PC-3 (cell line): ENCODE results near the gene MXI1. TPM values are rescaled to one million over a fixed set of nuclear protein-coding genes. Genes with fewer than 3 reads are reported as not detected.

ENCODE experiments used
- ATAC-seq: fragments of 200-7000 bp; cut with Tn5 transposase; 2 replicates; pipeline ENCODE4 v1.9.1; 2020; ENCODE audit warnings: mild to moderate bottlenecking, moderate library complexity
- BruUV-seq: library from RNA; stranded (reverse); fragments of 400-500 nt; replicated peaks from 2 replicates; lab custom pipeline; 2021; lab: Mats Ljungman, UMichigan
- CTCF ChIA-PET: fragments of 300-600 bp; sonication (Branson Sonifier 250); formaldehyde crosslinking; loops from one replicate; lab custom pipeline; 2022; ENCODE audit warnings: antibody characterized with exemption; lab: Charles Lee
- POLR2A ChIA-PET: fragments of 300-600 bp; sonication (Branson Sonifier 250); formaldehyde crosslinking; loops from one replicate; lab custom pipeline; 2022; ENCODE audit warnings: antibody characterized with exemption; ENCODE audit not compliant: unreplicated experiment; lab: Charles Lee
- DNase-seq: peaks from one replicate; pipeline ENCODE4 v3.0.0-alpha.2; 2015
- H2AFZ ChIP-seq: fragments of 300-600 bp; sonication (generic); 2 replicates; pipeline ENCODE4 v1.6.0; 2016; ENCODE audit warnings: antibody characterized with exemption, low read length
- H3F3A ChIP-seq: fragments of 300-600 bp; sonication (generic); one replicate; pipeline ENCODE4 v1.6.0; 2017; ENCODE audit warnings: antibody characterized with exemption, low read length, control low read depth, mild to moderate bottlenecking; ENCODE audit not compliant: unreplicated experiment
- H3K27ac ChIP-seq: fragments of 300-600 bp; sonication (generic); 2 replicates; pipeline ENCODE4 v1.5.1; 2016; ENCODE audit warnings: mild to moderate bottlenecking, low read length
- H3K27me3 ChIP-seq: fragments of 300-600 bp; sonication (generic); 2 replicates; pipeline ENCODE4 v1.6.1; 2016; ENCODE audit warnings: low read length, mixed read lengths
- H3K36me3 ChIP-seq: fragments of 300-600 bp; sonication (generic); 2 replicates; pipeline ENCODE4 v1.6.1; 2016; ENCODE audit warnings: low read depth, mixed run types, low read length, mixed read lengths
- H3K4me1 ChIP-seq: fragments of 300-600 bp; sonication (generic); 2 replicates; pipeline ENCODE4 v1.5.1; 2016; ENCODE audit warnings: low read length; ENCODE audit not compliant: insufficient read depth
- H3K4me2 ChIP-seq: fragments of 300-600 bp; sonication (generic); 2 replicates; pipeline ENCODE4 v1.6.0; 2016; ENCODE audit warnings: low read length
- H3K4me3 ChIP-seq: fragments of 300-600 bp; sonication (generic); 2 replicates; pipeline ENCODE4 v1.5.1; 2016; ENCODE audit warnings: mild to moderate bottlenecking, low read length, mixed read lengths
- H3K79me2 ChIP-seq: fragments of 300-600 bp; sonication (generic); 2 replicates; pipeline ENCODE4 v1.6.1; 2017; ENCODE audit warnings: low read length, mixed read lengths
- H3K9ac ChIP-seq: fragments of 300-600 bp; sonication (generic); 2 replicates; pipeline ENCODE4 v1.6.0; 2016; ENCODE audit warnings: mild to moderate bottlenecking, low read length
- H3K9me2 ChIP-seq: fragments of 300-600 bp; sonication (generic); replicated peaks from 2 replicates; pipeline ENCODE4 v1.6.1; 2016; ENCODE audit warnings: mixed run types, low read length, mixed read lengths
- H3K9me3 ChIP-seq: fragments of 300-600 bp; sonication (generic); 2 replicates; pipeline ENCODE4 v1.6.1; 2016; ENCODE audit warnings: low read length, mixed read lengths
- H4K20me1 ChIP-seq: fragments of 300-600 bp; sonication (generic); 2 replicates; pipeline ENCODE4 v1.6.1; 2016; ENCODE audit warnings: low read length, mixed read lengths
- EZH2 ChIP-seq: fragments of 300-600 bp; sonication (generic); IDR thresholded peaks from one replicate; pipeline ENCODE4 v1.6.1; 2017; ENCODE audit warnings: antibody characterized with exemption, mild to moderate bottlenecking, low read length; ENCODE audit not compliant: unreplicated experiment
- EZH2phosphoT487 ChIP-seq: fragments of 300-600 bp; sonication (generic); IDR thresholded peaks from 2 replicates; pipeline ENCODE4 v1.6.1; 2018; ENCODE audit warnings: mild to moderate bottlenecking, antibody characterized with exemption, low read length, borderline replicate concordance
- intact Hi-C: fragments of 100-400 bp; cut with micrococcal nuclease; formaldehyde crosslinking; loops from 2 replicates; pipeline ENCODE4 v1.9.0; 2023
- total RNA-seq: library from RNA; depleted of rRNA; stranded (reverse); fragments of >200 nt; gene quantifications from 2 replicates; pipeline ENCODE4 v1.2.3, GENCODE V29; 2014
- TF ChIP-seq, protein P1 (sequence below): fragments of 300-600 bp; sonication (generic); conservative IDR thresholded peaks from 2 replicates; pipeline ENCODE4 v1.5.1; 2017; ENCODE audit warnings: antibody characterized with exemption, low read depth, mild to moderate bottlenecking, low read length

MXI1 gene
- total RNA-seq, 1 experiment from 2014 or later: 18.0 TPM

DNA sequence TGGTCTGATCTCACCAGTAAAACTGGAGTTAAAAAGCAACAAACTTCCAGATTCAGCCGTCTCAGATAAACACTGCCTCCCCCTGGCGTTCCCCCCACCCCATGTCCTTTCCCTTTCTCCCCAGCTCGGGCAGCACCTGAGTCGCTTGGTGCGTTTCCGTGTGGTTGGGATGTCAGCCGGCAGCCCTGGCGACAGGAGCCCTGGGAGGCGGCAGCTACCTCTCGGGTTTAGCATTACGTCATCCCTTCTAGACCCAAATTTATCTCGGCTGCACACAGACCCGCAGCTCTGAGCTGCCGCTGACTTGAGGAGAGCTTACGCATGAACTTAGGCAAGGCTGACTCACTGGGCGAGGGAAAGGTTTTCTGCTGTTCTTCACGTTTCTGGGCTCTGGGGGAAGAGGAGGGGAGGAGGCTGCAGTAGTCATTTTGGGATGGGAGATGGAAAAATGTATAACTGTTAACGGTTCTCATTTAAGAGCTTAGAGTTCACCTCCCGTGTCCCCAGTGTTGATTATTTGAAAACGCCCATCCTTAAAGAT lies 14.4 kb downstream of the MXI1 start:
- no peaks in the 10 kb centered on the region for H3K9me3 ChIP-seq
- ChIA-PET CTCF (no interaction called here), POLR2A (no interaction called here)
- no peak for ATAC-seq
- no peak overlapping the region for H3K27ac ChIP-seq
- H3K36me3 ChIP-seq: no peaks in the 10 kb centered on the region
- no peaks in the 10 kb centered on the region for H4K20me1 ChIP-seq
- H3F3A ChIP-seq: no peaks in the 10 kb centered on the region
- H3K79me2 ChIP-seq: no peaks in the 10 kb centered on the region
- H3K9ac ChIP-seq: no peak overlapping the region
- no peak for DNase-seq
- TF ChIP-seq EZH2: no peak
- TF ChIP-seq, protein P1, sequence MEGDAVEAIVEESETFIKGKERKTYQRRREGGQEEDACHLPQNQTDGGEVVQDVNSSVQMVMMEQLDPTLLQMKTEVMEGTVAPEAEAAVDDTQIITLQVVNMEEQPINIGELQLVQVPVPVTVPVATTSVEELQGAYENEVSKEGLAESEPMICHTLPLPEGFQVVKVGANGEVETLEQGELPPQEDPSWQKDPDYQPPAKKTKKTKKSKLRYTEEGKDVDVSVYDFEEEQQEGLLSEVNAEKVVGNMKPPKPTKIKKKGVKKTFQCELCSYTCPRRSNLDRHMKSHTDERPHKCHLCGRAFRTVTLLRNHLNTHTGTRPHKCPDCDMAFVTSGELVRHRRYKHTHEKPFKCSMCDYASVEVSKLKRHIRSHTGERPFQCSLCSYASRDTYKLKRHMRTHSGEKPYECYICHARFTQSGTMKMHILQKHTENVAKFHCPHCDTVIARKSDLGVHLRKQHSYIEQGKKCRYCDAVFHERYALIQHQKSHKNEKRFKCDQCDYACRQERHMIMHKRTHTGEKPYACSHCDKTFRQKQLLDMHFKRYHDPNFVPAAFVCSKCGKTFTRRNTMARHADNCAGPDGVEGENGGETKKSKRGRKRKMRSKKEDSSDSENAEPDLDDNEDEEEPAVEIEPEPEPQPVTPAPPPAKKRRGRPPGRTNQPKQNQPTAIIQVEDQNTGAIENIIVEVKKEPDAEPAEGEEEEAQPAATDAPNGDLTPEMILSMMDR: no peak
- no peak for TF ChIP-seq EZH2phosphoT487
- no TSS peak for BruUV-seq
- no peaks in the 10 kb centered on the region for H3K9me2 ChIP-seq
- H3K4me3 ChIP-seq: no peak overlapping the region
- intact Hi-C loops: no loop called here
- no peak overlapping the region for H2AFZ ChIP-seq
- H3K4me1 ChIP-seq: no peaks in the 10 kb centered on the region
- H3K27me3 ChIP-seq: no peaks in the 10 kb centered on the region
- H3K4me2 ChIP-seq: no peak overlapping the region

DNA sequence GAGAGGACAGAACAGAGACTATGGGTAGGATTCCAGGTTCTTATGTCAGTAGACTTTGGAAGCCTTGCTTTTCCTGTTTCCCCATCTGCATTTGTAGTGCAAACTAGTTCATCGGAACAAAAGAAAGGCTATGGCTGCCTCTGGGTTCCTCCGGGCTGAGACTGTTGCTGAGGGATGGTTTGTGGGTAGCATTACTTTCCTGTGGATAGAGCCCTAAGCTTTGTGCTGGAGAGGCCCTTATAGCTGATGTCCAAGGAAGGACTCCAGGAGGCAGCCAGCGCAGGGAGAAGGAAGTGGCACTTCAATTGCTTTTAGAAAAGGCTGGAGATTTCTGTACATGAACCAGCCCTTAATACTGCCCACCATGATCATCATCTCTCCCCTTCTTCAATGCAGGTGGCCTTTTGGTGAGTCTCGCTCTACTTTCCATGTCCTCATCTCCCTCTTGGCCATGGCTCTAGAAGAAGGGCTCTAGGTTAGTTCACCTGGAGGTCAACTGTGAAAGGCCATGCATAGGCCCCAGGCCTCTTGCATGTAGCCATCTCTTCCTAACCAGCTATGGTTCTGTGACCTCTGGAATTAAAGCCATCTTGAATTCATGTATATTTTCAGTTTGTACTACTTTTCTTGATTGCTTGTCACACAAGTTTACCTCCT lies 15.4 kb downstream of the MXI1 start:
- H2AFZ ChIP-seq: no peak overlapping the region
- TF ChIP-seq, protein P1: no peak
- no TSS peak for BruUV-seq
- no peak overlapping the region for H3K4me3 ChIP-seq
- CTCF ChIA-PET: interaction anchor here (0.7 kb wide), 1 partner anchor 82 kb away, joined by 3 read pairs; no protein-coding TSS in a partner anchor
- H3K9ac ChIP-seq: no peak overlapping the region
- DNase-seq (no peak), ATAC-seq (no peak)
- H3K4me2 ChIP-seq: no peak overlapping the region
- H3K27me3 ChIP-seq: no peaks in the 10 kb centered on the region
- intact Hi-C loops: no loop called here
- no peaks in the 10 kb centered on the region for H3K79me2 ChIP-seq
- POLR2A ChIA-PET: interaction anchor here (0.6 kb wide), 1 partner anchor 9 kb away, joined by 6 read pairs; no protein-coding TSS in a partner anchor
- no peaks in the 10 kb centered on the region for H3K9me3 ChIP-seq
- no peaks in the 10 kb centered on the region for H3K36me3 ChIP-seq
- H3K9me2 ChIP-seq: no peaks in the 10 kb centered on the region
- H3K27ac ChIP-seq: no peak overlapping the region
- no peaks in the 10 kb centered on the region for H4K20me1 ChIP-seq
- H3K4me1 ChIP-seq: 0 out of 2 replicates have a peak, but pooled peaks cover 3% of the 10 kb centered on the region
- H3F3A ChIP-seq: no peaks in the 10 kb centered on the region
